ENCODE measurements around the gene PDZD2.
"Not testable (repeated sequence)": the region's sequence is repeated elsewhere in the genome, so short reads cannot be mapped to it uniquely, and the experiment has no call there.

PDZD2 gene

GRCh38 chr5:31638748-31639418 lies at the start of gene PDZD2:
Gene PDZD2 (plus strand): TSS chr5:31639131.
- DNase-seq = peak; percentile 67

- DNase-seq = no peak
Measured at GRCh38 chr5:31593665-31594064, 45.3 kb upstream of the PDZD2 start.

GRCh38 chr5:31596354-31596753 lies 42.6 kb upstream of the PDZD2 start:
- no peak for DNase-seq

GRCh38 chr5:31598640-31599611 lies 40.0 kb upstream of the PDZD2 start:
- DNase-seq = no peak

GRCh38 chr5:31602305-31602704 lies 36.6 kb upstream of the PDZD2 start:
- DNase-seq = not testable (repeated sequence)

GRCh38 chr5:31604240-31604639 lies 34.7 kb upstream of the PDZD2 start:
- no peak for DNase-seq

- DNase-seq = no peak
Measured at GRCh38 chr5:31604644-31605043, 34.3 kb upstream of the PDZD2 start.

- no peak for DNase-seq
Measured at GRCh38 chr5:31605920-31606319, 33.0 kb upstream of the PDZD2 start.

GRCh38 chr5:31607546-31607945 lies 31.4 kb upstream of the PDZD2 start:
- DNase-seq = no peak

- DNase-seq = no peak
Measured at GRCh38 chr5:31611002-31611401, 27.9 kb upstream of the PDZD2 start.

- DNase-seq = no peak
Measured at GRCh38 chr5:31613651-31614050, 25.3 kb upstream of the PDZD2 start.

GRCh38 chr5:31614151-31615020 lies 24.5 kb upstream of the PDZD2 start:
- no peak for DNase-seq

- no peak for DNase-seq
Measured at GRCh38 chr5:31617867-31618266, 21.1 kb upstream of the PDZD2 start.

GRCh38 chr5:31620026-31620425 lies 18.9 kb upstream of the PDZD2 start:
- no peak for DNase-seq

GRCh38 chr5:31623249-31623648 lies 15.7 kb upstream of the PDZD2 start:
- DNase-seq = no peak

GRCh38 chr5:31625394-31625793 lies 13.5 kb upstream of the PDZD2 start:
- DNase-seq = no peak

- DNase-seq = no peak
Measured at GRCh38 chr5:31626156-31626555, 12.8 kb upstream of the PDZD2 start.

- no peak for DNase-seq
Measured at GRCh38 chr5:31626604-31627234, 12.2 kb upstream of the PDZD2 start.

- no peak for DNase-seq
Measured at GRCh38 chr5:31630931-31631330, 8.0 kb upstream of the PDZD2 start.

GRCh38 chr5:31632460-31632859 lies 6.5 kb upstream of the PDZD2 start:
- no peak for DNase-seq

GRCh38 chr5:31635446-31635845 lies 3.5 kb upstream of the PDZD2 start:
- no peak for DNase-seq

- DNase-seq = no peak
Measured at GRCh38 chr5:31637851-31638250, 1.1 kb upstream of the PDZD2 start.

GRCh38 chr5:31638345-31638744 lies 586 bp upstream of the PDZD2 start:
- DNase-seq = no peak

Data from NCI-H226 (cell line).